ENCODE results near the gene CCDC97. TPM values are rescaled to one million over a fixed set of nuclear protein-coding genes. Genes with fewer than 3 reads are reported as not detected.

The CCDC97 gene
- total RNA-seq, 1 donor from 2014 or later, result 6.4 TPM

DNA sequence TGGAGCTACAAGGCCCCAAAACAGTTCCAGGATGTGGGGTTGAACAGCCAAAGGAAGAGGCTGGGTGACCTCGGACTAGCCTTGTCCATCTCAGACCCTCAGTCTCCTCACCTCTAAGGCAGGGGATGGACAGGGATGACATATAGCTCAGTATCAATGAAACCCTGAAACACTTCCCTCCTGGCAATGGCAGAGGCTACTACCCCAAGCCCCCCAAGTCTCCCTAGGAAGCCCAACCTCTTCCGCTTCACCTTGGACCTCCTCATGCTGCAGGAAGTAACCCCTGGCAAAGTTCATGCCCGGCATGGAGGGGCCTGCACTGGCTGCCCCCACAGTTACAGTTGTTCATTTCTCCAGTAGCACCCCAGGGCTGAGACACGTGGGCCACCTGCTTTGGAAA, 10.6 kb downstream of the CCDC97 start:
- no peak for DNase-seq

DNA sequence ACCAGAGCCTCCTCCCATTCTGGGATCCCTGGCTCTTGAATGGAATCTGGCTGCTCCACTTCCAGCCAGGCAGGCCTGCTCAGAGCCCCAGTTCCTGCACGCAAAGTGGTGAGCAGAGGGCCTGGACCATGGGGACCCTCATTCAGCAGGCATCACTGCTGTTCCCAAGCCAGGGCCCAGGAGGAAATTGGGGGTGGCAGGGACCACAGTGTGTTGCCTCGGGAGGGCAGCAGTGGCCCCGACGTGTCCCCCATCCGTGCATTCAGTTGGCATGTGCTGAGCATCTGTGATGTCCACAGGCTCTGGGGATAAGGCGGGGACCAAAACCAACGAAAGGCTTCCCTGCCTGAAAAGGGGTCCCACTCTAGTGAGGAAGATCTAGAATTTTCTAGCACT, 11.2 kb downstream of the CCDC97 start:
- DNase-seq, result no peak

DNA sequence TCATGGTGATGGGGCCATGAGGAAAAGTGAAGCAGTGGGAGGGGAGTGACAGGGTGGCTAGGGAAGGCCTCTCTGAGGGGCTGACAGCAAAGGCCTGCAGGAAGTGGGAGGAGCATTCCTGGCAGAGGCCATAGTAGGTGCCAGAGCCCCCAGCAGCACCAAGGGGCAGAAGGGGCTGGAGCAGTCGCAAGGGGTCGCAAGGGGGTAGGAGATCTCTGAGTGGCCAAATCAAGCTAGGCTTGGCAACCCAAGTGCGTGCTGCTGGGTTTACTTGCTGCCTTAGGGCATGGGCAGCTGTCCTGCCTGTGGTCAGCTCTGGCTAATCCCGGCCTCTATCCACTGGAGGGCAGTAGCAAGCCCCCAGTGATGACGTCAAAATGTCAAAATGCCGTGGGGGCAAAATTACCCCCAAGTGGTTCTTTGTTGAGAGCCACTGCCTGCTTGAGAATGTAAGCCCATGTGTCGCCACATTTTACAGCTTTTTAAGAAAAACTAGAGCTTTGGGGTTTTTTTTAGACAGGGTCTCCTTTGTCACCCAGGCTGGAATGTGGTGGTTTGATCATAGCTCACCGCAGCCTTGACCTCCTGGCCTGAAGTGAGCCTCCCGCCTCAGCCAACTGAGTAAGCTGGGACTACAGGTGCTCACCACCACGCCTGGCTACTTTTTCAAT, 11.8 kb downstream of the CCDC97 start:
- DNase-seq, result no peak

DNA sequence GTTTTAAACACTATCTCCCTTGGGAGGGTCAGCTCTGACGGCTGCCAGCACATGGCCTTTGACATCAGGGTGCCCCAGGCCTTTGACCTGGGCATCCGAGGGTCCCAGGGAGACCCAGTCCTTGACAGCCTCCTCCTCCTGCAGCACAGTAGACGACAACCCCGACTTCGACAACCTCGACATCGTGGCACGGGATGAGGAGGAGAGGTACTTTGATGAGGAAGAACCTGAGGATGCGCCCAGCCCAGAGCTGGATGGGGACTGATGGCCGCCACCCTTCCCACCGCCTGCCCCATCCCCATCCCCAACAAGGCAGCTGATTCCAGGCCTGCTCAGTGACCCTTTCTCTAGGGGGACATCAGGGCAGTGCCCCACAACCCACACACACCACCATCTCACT, 12.5 kb downstream of the CCDC97 start:
- no peak for DNase-seq

DNA sequence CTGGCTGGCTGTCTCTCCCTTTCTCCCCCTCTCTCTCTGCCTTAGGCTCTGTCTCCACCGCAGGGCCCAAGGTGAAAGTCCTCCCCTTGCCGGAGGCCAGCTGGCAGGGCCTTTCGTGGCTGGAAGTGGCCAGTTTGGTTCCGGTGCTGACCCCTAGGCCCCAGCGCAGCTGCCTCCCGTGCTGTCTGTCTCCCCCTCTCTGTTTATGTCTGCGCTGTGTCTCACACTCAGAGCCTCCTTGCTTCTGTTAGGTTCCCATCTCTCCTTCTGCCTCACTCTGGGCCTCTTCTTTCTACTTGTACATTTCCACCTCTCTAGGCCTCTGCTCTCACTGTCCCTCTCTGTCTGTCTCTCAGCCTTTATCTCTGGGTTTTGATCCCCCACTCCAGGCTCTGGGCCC, 13.1 kb downstream of the CCDC97 start:
- DNase-seq, result no peak

DNA sequence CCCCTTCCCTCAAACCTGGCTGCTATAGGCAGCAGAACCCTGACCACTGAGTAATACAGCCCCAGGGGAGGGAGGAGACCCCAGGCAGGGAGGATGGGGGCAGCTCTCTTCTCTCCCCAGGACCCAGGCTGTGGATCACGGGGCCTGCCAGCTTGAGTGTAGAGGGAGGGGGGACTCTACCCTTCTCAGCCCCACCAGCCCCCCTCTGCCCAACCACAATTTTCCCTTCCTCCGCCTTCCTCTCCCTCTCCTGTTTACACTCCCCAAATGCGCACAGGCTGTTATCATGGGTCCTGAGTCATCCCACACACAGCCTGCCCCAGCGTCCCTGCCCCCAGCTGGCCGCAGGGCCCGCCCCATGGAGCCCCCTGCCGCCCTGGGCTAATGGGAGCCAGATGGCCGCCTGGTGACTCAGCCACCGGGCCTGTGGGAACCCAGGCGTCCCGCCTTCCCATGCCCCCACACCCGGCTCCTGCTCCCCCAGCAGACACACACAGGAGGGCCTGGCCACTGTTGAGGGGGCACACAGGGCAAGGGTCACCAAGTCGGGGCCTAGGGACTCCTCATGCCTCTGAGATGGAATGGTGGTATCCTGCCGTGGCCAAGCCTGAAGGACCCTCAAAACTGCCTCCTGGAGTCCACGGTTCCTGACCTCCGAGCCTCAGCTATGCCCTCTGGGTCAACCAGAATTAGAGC, 13.6 kb downstream of the CCDC97 start:
- DNase-seq, result peak; percentile 24

DNA sequence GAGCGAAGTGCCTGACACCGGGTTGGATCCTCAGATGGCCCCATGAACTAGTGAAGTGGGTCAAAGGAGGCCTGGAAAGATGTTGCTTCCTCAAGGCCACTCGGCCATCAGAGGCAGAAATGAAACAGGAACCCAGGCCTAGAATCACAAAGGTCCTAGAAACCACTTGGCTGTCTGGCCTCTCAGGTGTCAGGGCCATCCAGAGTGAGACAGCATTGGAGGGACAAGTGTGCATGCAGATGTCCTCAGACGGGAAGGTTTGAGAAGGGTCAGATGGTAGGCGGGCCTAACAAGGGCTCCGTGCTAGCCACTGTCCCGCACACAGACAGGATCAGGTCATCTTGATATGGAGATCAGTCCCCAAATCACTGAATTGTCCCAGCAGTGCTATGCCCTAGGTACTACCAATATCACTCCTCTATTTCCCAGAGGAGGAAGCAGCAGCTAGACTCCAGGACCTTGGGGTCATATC, 14.3 kb downstream of the CCDC97 start:
- DNase-seq, result peak; percentile 12

DNA sequence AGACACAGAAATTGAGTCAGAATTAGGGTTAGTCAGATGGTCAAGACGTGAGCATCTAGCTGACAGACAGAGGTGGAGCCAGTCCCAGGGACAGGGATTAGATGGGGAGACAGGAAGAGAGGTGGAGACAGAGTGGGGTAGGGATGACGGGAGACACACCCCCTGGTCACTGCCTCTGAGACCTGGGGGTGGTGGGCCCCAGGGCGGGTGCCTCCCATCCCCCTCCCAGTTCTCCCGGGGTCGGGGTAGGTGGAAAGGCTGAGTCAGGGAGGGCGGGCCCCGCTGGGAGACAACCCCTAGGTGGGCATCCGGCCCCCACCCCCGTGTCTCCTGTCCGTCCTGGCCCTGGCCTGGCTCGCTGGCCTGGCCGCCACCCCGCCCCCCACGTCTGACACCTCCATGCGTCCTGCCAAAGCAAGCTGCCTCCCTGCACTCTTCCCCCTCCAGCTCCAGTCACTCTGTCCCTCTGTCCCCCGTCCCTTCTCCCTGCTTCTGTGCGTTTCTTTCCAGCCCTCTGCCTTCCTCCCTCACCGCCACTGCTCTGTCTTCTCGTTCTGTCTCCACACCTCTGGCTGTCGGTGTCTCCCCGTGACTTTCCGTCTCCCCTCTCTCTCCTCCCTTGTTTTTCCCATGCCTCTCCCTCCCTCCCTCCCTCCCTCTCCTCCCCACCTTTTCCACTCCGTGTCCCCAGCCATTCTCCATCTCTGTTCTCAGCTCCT, 15.1 kb downstream of the CCDC97 start:
- no peak for DNase-seq

DNA sequence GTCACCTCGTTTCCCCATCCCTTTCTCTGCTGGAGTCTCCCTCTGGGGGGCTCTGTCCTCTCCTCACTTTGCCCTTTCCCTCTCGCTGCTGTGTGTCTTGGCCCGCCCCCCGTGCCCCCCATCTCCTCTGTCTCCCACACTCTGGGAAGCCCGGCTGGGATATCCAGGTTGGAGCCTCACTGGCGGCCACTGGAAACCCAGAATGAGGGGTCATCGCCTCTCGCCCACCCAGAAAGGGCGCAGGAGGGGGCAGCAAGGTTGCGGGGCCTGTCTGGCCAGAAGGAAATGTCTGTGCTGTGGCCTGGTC, 15.6 kb downstream of the CCDC97 start:
- no peak for DNase-seq

DNA sequence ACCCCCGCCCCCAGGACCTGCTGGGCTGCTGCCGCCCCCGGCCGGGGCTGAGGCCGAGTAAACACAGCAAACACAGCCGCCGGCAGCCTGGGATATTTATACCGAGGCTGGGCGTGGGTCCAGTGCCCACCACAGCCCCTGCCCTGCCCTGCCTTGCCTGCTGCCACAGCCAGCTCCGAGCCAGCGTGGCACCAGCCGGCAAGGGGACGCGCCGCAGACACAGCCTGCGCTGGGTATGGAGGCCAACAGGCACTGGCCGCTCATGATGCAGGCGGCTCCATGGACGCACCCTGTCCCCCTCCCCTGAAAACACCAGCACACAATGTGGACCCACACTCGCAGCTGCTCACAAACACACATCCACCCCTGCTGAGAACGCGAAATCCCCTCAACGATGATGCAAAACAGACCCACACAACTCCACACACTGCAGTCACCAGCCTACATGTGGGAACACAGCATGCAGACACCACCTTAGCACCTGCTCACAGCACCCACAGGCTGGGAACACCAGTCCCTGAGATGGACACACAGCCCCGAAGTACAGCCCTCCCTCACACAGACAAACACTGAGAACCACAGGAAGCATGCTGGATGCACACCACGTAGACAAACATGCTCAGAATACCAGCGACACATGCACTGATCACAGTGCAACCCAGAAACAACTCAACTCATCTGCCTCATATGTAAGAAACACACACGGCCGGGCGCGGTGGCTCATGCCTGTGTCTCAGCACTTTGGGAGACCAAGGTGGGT, 16.2 kb downstream of the CCDC97 start:
- peak; percentile 43 for DNase-seq

DNA sequence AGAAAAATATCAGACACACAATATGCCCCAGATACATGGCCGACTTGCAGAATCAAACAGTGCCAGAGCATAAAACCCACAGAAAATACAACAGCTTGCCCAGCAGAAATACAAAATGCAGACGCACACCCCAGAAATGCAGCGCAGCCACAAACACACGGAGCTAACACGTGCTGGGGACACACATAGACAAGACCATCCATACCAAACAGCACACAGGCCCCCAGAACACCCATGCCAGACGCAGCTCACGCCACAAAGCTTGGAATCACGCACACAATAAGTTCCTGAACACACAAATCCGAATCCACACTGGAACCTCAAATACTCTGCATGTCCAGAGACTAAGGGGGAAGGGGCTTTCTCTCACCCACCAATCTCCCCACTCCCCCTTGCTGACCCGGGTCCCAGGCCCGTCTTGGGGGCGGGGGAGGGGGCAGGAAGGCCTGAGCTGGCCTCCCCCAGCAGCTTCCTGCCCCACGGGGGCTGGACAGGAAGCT, 17.2 kb downstream of the CCDC97 start:
- DNase-seq, result no peak

DNA sequence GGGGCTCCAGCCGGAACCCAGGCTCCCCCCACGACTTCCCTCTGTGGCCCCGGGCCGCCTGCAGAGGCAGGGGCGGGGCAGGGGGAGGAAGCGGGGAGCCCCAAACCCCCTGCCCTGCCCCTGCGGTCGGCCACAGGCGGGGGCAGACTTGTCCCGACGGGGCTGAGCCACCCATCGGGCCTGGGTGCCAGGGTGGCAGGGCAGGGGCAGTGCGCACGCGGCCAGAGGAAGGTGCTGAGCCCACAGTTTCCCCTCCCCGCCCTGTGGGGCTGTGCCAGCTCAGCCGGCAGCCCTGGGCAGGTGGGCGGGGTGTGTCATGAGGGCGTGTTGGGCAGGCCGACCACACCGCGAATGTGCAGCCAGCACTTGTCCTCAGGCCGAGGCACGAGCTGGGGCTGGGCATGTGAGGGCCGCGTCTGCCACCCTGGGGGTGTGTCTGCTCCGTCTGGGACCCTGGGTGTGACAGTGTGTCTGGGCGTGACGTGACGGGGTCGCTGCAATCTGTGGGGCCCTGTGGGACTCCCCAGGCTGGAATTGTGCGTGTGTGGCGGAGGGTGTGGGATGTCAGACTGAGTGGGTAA, 17.7 kb downstream of the CCDC97 start:
- no peak for DNase-seq

DNA sequence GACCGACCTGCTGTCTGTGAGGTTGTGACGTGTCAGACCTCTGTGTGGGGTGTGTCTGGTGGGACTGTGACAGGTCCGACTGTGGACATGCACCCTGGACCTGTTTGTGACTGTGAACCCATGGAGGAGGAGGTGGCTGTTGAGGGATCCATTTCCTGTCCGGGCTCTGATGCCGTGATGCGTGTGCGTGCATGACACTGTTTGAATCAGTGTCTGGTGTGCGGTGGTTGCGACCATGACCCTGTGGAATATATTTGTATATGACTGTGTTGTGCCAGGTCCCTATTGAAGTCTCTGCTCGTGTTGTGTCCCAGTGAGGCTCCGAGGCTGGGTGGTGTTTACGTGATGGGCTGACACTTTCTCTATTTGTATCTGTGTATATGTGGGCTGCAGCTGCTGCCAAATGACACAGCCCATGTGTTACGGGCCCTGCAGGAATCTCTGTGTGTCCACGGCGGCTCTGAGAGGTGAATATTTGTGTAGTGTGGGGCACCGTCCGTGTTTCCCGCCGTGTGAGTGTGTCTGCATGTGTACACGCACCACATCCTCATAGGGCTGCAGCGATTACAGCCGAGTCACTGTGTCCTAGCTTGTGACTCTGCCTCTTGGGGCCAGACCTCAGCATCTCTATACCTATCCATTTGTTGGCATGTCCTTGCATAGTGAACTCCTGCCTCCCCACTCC, 18.3 kb downstream of the CCDC97 start:
- no peak for DNase-seq

DNA sequence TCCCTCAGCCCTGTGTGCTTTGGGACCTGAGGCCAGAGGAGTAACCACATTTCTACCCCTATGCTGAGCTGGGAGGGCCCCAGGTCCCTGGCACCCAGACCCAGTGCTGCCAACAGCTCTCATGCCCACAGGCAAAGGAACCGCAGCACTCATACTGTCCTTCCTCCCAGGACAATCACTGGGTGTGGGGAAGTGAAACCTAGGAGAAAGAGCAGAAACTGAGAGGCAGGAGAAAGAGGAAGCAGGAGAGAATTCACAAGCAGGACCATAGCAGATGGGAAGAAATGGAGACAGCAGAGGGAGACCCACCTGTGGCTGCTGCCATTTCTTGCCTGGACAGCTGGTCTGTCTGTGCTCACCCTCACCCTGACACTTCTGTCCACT, 18.9 kb downstream of the CCDC97 start:
- DNase-seq, result no peak

DNA sequence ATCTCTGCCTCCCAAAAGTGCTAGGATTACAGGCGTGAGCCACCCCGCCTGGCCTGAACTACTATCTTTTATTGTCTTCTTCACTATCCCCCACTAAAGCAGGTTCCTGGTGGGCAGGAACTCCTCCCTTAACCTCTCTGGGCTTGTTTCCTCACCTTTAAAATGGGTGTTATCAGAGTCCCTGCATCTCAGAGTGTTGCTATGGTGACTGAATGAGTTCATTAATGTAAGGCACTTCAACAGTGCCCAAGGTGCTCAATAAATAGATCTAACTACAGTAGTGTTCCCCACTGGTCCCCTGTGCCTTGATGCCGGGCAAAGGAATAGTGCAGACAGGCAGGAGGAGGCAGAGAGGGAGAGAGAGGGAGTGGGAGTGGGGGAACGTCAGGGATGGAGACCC, 20.5 kb downstream of the CCDC97 start:
- DNase-seq, result no peak

DNA sequence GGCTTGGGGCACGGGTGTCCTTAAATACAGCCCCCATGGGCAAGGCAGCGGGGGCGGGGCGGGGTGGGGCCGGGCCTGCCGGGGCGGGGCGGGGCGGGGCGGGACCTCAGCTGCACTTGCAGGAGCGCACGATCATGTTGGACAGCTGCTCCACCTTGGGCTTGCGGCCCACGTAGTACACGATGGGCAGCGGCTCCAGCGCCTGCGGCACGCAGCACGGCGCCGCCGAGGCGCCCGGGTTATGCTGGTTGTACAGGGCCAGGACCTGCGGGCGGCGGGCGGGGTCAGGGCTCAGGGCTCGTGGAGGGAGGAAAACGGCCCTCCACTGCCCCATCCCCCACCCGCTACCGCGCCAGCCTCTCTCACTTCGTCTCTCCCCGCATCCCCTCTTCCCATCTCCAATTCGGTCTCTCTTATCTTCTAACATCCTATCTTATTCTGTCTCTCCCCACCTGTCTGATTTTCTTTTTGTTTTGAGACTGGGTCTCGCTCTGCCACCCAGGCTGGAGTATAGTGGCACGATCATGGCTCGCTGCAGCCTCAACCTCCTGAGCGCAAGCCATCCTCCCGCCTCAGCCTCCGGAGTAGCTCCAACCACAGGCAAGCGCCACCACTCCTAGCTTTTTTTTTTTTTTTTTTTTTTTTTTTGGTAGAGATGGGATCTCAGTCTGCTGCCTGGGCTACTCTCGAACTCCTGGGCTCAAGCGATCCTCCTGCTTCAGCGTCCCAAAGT, 21.1 kb downstream of the CCDC97 start:
- no peak for DNase-seq

DNA sequence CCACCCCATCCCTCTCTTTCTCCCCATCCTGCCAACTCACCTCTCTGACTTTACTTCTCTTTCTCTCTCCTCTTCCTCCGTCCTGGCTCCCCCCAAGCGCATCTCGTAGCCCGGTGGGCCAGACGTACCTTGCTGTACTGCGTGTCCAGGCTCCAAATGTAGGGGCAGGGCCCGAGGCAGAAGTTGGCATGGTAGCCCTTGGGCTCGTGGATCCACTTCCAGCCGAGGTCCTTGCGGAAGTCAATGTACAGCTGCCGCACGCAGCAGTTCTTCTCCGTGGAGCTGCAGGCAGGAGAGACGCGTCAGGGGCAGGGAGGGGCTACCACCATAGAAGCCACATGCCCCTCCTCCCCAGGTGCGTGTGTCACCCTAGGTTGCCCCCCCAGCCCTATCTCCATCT, 22.0 kb downstream of the CCDC97 start:
- DNase-seq, result no peak

DNA sequence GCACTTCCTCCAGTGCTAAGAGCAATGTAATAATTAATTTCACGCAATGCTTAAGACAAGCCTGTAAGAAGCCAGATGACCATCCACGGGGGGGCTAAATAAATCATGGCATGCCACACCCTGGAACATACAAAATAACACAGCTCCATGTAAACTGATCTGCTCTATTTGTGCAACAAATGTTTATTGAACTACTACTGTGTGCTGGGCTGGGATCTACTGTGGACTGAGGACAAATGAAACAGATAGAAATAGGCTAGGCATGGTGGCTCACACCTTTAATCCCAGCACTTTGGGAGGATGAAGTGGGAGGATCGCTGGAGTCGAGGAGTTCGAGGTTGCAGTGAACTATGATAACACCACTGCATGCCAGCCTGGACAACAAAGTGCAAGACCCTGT, 22.5 kb downstream of the CCDC97 start:
- DNase-seq, result no peak

DNA sequence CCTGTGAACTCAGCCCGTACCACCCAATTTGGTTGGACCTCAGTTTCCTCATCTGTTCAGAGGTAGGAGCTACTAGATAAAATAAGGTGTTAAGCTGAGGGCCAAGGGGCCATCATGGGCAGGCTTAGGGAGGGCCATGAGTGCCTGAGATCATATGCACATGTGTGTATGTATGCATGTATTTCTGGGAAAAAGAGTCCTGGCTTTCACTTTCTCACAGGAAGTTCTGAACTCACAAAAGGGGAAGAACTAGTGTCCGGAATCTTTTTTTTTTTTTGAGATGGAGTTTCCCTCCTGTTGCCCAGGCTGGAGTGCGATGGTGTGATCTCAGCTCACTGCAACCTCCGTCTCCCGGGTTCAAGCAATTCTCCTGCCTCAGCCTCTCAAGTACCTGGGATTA, 24.8 kb downstream of the CCDC97 start:
- DNase-seq, result no peak

DNA sequence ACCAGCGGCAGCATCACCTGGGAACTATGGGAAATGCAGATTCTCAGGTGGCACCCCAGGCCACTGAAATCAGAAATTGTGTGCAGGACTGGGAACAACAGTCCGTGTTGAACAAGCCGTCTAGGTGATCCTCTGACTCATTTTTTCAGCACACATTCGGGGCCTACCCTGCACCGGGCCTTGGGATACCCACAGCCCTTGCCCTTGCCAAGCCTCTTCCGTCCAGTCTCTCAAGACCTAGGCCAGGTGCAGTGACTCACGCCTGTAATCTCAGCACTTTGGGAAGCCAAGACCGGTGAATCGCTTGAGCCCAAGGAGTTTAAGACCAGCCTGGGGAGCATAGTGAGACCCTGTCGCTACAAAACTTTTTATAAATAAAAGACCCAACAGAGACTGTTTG, 25.5 kb downstream of the CCDC97 start:
- DNase-seq, result no peak

DNA sequence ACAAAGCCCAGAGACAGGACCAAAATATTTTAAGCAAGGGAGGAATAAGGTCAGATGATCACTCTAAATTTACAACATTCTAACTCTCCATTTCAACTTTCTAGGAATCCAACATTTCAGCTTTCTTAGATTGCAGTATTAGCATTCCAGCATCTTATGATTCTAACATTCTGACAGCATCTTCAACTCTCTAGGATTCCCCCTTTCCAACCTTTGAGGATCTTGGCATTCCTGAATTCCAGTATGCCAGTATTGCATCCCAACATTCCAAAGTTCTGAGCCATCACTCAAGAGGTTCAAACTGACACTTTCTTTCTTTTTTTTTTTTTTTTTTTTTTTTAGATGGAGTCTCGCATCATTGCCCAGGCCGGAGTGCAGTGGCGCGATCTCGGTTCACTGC, 30.0 kb downstream of the CCDC97 start:
- DNase-seq, result no peak

All from occipital lobe (tissue), 2 donors.